HCEC 1CT (cell line): ENCODE measurements around the gene SAFB2.

Experiments
- DNase-seq: peaks from one replicate; pipeline ENCODE4 v3.0.0-alpha.2; 2017

Gene SAFB2

GRCh38 chr19:5622465-5623396 lies at the start of gene SAFB2, which contains the start of gene SAFB:
Gene SAFB2, minus strand, starts transcription at chr19:5622776. Its CDS starts 61 bp downstream, at chr19:5622715.
Gene SAFB, plus strand, starts transcription at chr19:5623083. Its CDS starts 123 bp downstream, at chr19:5623206.
- peak; percentile 98 for DNase-seq

DNA sequence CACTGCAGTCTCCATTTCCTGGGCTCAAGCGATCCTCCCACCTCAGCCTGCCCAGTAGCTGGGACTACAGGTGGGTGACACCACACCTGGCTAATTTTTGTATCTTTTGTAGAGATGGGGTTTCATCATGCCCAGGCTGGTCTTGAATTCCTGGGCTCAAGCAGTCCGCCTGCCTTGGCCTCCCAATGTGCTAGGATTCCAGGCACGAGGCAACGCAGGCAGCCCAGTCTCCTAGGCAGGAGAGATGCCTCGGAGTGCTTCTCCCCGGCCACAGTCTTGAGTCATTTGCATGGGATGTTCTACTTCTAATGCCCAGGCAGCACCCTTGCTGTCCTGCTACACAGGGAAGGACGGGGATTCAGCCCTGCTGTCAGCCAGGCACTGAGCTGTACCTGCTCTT lies 49.0 kb upstream of the SAFB2 start:
- DNase-seq, result no peak

DNA sequence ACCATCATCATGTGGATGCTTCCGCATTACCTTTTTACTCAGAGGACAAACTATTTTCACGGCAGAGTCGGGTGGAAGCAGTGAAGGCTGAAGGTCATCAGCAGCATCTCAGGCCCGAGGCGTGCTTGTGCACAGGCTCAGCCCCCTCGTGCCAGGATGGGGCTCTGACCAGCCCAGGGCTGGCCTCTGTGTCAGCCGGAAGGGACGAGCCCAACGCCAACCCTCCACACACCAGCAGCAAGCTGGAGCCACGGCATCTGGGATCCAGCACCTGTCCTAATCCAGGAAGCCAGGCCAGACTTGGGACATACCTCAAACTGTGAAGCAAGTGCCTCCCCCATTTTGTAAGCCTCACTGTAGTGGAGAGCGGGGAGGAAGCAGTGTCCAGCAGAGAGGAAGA lies 46.6 kb upstream of the SAFB2 start:
- DNase-seq, result no peak

DNA sequence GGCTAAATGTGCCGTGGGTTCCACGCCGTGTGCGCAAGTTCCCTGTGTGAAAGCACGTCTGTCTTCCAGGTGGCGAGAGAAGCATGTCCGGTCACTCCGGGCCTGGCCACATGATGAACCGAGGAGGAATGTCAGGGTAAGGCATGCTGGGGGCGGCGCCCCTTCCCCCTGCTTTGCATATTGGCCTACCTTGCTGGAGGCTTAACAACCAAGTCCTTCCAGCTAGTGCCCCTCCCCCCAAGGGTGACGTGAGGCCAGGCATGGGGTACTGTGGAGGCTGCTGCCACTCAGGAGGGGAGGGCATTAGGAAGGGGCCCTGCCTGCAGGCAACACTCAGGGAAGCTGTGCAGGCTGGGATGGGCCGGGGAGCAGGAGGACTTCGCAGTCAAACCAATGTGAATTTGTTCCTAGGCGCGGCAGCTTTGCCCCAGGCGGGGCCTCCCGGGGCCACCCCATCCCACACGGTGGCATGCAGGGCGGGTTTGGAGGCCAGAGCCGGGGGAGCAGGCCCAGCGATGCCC lies 45.2 kb upstream of the SAFB2 start:
- DNase-seq, result no peak

DNA sequence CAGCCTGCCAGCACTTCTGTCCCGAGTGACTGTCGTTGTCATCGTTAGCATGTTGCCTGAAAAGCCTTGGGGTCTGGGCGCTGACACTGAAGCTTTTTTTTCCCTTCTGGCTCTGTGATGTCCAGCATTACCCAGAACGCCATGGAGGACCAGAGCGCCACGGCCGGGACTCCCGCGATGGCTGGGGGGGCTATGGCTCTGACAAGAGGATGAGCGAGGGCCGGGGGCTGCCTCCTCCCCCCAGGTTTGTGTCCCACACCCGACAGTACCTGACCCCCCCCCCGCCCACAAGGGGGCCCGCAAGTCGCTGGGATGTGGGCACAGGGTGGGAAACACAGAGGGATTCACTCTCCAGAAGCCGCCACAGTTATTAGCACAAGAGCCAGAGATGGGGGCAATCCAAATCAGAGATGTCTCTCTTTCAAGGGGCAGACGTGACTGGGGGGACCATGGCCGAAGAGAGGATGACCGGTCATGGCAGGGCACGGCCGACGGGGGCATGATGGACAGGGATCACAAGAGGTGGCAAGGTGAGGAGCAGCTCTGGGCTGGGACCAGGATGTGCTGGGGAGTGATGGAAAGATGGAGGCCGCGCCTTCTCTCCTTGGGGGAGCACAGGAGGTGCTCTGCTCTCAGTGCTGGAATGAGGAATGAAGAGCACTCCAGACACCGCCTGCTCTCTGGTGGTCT lies 44.5 kb upstream of the SAFB2 start:
- no peak for DNase-seq

- DNase-seq, result peak; percentile 54
Measured at GRCh38 chr19:5665781-5666513, 43.4 kb upstream of the SAFB2 start.

DNA sequence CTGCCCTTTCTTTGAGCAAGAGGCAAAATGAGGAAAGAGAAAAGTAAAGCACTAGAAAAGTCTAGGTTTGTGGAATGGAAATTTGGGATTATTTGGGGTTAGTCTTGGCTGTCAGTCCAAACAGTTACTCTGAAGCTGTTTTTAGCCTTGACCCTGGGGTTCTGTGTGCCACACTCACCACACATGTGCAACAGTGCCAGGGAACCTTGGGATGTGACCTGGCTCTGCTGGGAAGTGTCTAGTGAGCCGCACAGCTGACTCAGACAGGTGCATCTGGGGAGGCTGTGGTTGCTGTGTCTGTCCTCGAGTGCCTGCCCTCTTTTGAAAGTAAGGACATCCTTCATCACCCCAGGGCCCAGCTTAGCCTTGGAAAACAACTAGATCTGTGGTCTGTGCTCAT lies 41.9 kb upstream of the SAFB2 start:
- no peak for DNase-seq

- DNase-seq, result no peak
Measured at GRCh38 chr19:5663904-5664303, 41.3 kb upstream of the SAFB2 start.

DNA sequence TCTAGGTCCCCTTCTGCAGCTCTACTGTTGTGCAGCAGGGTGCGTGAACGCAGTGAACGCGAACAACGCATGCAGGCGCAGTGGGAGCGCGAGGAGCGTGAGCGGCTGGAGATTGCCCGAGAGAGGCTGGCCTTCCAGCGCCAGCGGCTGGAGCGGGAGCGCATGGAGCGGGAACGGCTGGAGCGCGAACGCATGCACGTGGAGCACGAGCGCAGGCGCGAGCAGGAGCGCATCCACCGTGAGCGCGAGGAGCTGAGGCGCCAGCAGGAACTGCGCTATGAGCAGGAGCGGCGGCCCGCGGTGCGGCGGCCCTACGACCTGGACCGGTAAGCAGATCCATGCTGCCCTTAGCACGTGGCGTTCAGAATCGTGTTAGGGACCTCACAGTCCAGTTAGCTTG lies 38.9 kb upstream of the SAFB2 start:
- DNase-seq, result no peak

DNA sequence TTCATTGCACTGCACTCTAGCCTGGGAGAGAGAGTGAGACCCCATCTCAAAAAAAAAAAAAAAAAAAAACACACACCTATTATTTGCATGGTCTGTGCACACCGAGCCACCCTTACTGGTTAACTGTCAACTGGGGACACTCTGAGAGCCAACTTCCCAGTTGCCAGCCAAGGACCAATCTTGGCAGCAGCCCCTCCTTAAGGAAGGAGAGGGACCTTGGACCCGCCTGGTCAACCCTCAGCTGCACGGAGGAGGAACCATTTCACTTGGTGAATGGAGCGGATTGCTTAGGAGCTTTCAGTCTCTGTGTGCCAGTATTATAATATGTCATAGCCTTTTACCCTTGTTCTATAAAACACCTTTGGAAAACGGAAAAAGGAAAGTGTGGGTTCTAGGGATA lies 32.8 kb upstream of the SAFB2 start:
- no peak for DNase-seq

DNA sequence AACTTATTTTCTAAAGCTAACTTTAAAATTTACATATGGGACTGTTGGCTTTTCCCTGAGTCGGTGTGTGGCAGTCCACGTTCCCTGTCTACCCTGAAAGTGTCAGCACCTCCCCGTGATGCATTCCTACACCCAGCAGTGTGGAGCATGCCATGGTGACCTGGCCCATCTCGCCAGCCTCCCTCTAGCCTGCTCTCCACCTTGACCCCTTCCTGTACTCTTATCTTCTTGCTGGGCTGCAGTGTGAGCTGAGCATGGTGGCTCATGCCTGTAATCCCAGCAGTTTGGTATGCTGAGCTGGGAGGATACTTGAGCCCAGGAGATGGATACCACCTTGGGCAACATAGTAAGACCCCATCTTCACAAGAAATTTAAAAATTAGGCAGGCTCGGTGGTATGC lies 32.4 kb upstream of the SAFB2 start:
- no peak for DNase-seq

DNA sequence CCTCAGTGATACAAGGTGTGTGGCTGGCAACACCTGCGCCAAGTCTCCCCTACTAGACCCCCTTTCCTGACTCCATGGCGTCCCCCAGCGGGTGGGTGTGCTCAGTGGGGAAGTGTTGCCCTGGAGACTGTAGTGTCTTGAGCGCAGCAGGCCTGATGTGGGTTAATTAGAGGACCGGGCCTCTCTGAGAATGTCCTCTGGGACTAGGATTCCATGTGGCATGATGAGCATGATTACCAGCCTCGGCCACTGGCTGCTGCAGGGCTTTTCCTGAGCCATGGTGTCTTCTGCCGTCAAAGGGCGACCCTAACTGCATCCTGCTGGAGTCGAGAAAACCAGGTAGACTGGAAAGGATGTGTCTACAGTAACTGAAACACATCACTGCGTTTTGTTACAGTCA lies 29.7 kb upstream of the SAFB2 start:
- no peak for DNase-seq

- no peak for DNase-seq
Measured at GRCh38 chr19:5651361-5651760, 28.8 kb upstream of the SAFB2 start.

DNA sequence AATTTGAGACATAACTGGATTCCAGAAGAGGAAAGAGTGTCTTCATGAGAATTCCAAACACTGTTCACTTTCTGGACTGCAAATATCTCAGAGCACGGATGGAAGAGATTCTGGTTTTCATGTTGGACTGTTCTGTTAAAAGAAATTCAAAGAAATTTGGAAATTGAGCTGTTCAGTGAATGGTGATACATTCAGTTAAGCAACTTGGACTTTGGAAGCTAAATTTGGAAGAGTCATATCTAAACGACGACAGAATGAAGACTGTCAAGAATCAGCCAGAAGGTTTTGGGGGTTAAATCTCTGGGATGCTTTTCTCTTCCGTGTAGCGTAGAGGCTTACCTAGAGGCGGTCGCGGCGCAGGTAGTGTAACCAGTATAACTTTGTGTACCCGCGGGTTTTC lies 25.9 kb upstream of the SAFB2 start:
- no peak for DNase-seq

GRCh38 chr19:5646703-5647102 lies 24.1 kb upstream of the SAFB2 start:
- no peak for DNase-seq

- no peak for DNase-seq
Measured at GRCh38 chr19:5645409-5645808, 22.8 kb upstream of the SAFB2 start.

GRCh38 chr19:5644037-5644436 lies 21.5 kb upstream of the SAFB2 start:
- no peak for DNase-seq

DNA sequence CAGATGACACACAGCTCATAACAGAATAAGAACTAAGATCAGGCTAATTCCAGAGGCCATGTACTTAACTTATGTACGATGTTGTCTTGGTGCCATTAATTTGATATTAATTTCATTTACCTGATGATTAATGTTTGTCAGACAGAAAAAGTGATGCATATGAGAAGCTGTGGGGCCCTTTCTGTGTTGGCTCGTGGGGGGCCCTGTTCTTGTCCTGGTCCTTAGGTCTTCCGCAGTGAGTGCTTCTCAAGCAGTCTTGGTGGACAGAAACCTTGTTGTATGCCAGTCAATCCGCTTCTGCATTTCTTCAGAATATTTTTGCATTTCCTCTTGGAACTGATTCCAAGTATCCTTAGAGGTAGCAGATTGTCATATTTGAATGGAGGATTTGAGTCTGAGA lies 20.5 kb upstream of the SAFB2 start:
- no peak for DNase-seq

DNA sequence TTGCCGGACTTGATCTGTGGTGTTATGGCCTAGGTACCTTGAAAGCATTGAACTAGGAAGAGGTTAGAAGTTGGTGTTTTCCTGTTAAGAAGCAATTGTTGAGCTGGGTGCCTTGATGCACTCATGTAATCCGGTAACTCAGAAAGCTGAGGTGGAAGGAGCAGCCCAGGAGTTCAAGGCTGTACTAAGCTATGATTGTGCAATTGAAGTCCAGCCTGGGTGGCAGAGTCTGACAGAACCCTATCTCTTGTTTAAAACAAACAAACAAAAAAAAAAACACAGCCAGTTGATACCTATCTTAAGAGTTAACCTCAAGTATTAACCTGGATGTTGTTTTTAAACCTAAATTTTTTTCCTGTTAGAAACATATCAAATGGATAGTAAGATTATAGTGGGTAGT lies 19.6 kb upstream of the SAFB2 start:
- DNase-seq, result no peak

DNA sequence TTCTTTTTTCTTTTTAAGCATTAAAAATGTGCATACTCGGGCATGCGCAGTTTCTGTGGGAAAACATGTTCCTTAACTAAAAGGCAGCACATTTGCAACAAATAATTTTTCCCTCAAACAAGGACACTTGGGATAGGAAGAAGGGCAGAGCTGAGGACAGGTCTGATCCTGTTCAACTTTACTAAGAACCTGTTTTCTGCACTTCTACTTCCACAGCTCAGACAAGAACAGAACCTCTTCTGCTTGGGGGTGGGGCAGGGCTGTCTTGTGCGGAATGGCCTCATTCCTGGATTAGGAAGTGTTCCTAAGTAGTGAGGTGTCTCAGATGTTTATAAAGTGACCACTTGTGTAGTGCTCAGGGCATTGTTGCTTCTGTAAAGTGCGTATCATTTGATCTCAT lies 18.6 kb upstream of the SAFB2 start:
- DNase-seq, result no peak

- DNase-seq, result no peak
Measured at GRCh38 chr19:5637971-5638370, 15.4 kb upstream of the SAFB2 start.

DNA sequence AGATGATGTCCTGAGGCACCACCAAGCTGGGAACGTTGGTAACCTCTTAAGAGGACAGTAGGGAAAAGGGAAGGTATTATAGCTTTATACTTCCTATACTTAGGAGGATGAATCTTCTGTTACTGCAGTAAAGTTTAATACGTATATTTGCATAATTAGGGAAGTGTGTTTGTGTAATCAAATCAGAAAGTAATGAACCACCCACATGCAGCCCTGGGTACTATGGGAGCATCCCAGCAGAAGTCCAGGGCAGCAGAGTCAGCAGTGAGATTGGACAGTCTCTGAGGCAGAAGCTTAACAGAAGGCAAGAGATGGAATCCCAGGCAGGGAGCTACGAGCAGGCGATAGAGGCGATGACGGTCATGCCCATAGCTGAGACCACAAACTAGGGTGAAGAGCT lies 12.9 kb upstream of the SAFB2 start:
- no peak for DNase-seq

- no peak for DNase-seq
Measured at GRCh38 chr19:5632657-5633056, 10.1 kb upstream of the SAFB2 start.
